LNCaP clone FGC (cell line): ENCODE measurements around the gene MPST.
A peak's percentile ranks its signal among the peaks of the same experiment; 100 is the strongest.
"Not testable (repeated sequence)": the region's sequence is repeated elsewhere in the genome, so short reads cannot be mapped to it uniquely, and the experiment has no call there.

Experiments used
- DNase-seq: peaks from one replicate; pipeline ENCODE4 v3.0.0-alpha.2; 2011; ENCODE audit warnings: low read depth
- H3K4me3 ChIP-seq: 2 replicates; pipeline ENCODE4 v1.5.1; 2011; ENCODE audit warnings: mild to moderate bottlenecking, low read depth, low read length, control low read depth
- CTCF ChIP-seq: IDR thresholded peaks from 2 replicates; pipeline ENCODE4 v1.5.1; 2012; ENCODE audit warnings: mild to moderate bottlenecking; ENCODE audit not compliant: control insufficient read depth, insufficient read depth; ENCODE audit errors: extremely low read depth

MPST gene

GRCh38 chr22:36979016-36979910 lies 40.3 kb upstream of the MPST start:
- no peak for TF ChIP-seq CTCF
- H3K4me3 ChIP-seq, result no peak overlapping the region
- DNase-seq, result no peak

GRCh38 chr22:36981247-36981775 lies 38.2 kb upstream of the MPST start:
- no peak for TF ChIP-seq CTCF
- no peak for DNase-seq
- no peak overlapping the region for H3K4me3 ChIP-seq

GRCh38 chr22:36982136-36982535 lies 37.4 kb upstream of the MPST start:
- no peak for DNase-seq
- 0 out of 2 replicates have a peak, but pooled peaks have one; percentile 2 for TF ChIP-seq CTCF
- H3K4me3 ChIP-seq, result no peak overlapping the region

GRCh38 chr22:36985211-36985889 lies 34.2 kb upstream of the MPST start:
- TF ChIP-seq CTCF, result no peak
- DNase-seq, result no peak
- H3K4me3 ChIP-seq, result no peak overlapping the region

- DNase-seq, result no peak
- TF ChIP-seq CTCF, result peak; percentile 46
- H3K4me3 ChIP-seq, result no peak overlapping the region
Observed at GRCh38 chr22:36986242-36986821, 33.2 kb upstream of the MPST start.

GRCh38 chr22:36988075-36988832 lies 31.3 kb upstream of the MPST start:
- no peak overlapping the region for H3K4me3 ChIP-seq
- DNase-seq, result no peak
- TF ChIP-seq CTCF, result no peak

GRCh38 chr22:36989012-36989411 lies 30.5 kb upstream of the MPST start:
- not testable (repeated sequence) for H3K4me3 ChIP-seq, DNase-seq
